Caco-2 (cell line): ENCODE data around the gene FGF12. TPM values are rescaled to one million over a fixed set of nuclear protein-coding genes. Genes with fewer than 3 reads are reported as not detected.

ENCODE experiments used
- BruUV-seq: library from RNA; stranded (reverse); fragments of 400-500 nt; replicated peaks from 2 replicates; lab custom pipeline; 2021; lab: Mats Ljungman, UMichigan
- CTCF ChIA-PET: fragments of 300-600 bp; sonication (Branson Sonifier 250); formaldehyde crosslinking; loops from one replicate; lab custom pipeline; 2022; ENCODE audit warnings: antibody characterized with exemption; lab: Charles Lee
- POLR2A ChIA-PET: fragments of 300-600 bp; sonication (Branson Sonifier 250); formaldehyde crosslinking; loops from one replicate; lab custom pipeline; 2022; ENCODE audit warnings: antibody characterized with exemption; lab: Charles Lee
- DNase-seq, 2 experiments: peaks; one replicate each; pipeline versions ENCODE4 v3.0.0 to v3.0.0-alpha.2; 2020 to 2022
- H3K27me3 ChIP-seq: replicated peaks from 2 replicates; pipeline ENCODE4 v1.6.0; 2011; ENCODE audit warnings: low read length; ENCODE audit not compliant: control insufficient read depth, insufficient read depth
- H3K36me3 ChIP-seq: 2 replicates; pipeline ENCODE4 v1.5.1; 2011; ENCODE audit warnings: low read length; ENCODE audit not compliant: control insufficient read depth, insufficient read depth
- H3K4me1 ChIP-seq: fragments of 250-450 bp; sonication (Bioruptor Pico); 2 replicates; pipeline ENCODE4 v1.5.1; 2020; ENCODE audit warnings: mild to moderate bottlenecking
- H3K4me3 ChIP-seq: 2 replicates; pipeline ENCODE4 v1.5.1; 2011; ENCODE audit warnings: low read depth, mild to moderate bottlenecking, control low read depth, low read length
- H3K9me3 ChIP-seq: fragments of 250-450 bp; sonication (Bioruptor Pico); 2 replicates; pipeline ENCODE4 v1.5.1; 2020; ENCODE audit warnings: mild to moderate bottlenecking, moderate library complexity
- H3K27ac Mint-ChIP-seq: one replicate; pipeline ENCODE4 v1.8.0; 2022; ENCODE audit warnings: mixed read lengths; ENCODE audit not compliant: unreplicated experiment
- H3K27me3 Mint-ChIP-seq: one replicate; pipeline ENCODE4 v1.8.0; 2022; ENCODE audit warnings: mixed read lengths; ENCODE audit not compliant: insufficient read depth, unreplicated experiment
- H3K36me3 Mint-ChIP-seq: one replicate; pipeline ENCODE4 v1.8.0; 2022; ENCODE audit warnings: mild to moderate bottlenecking, mixed read lengths; ENCODE audit not compliant: insufficient read depth, unreplicated experiment
- H3K4me1 Mint-ChIP-seq: one replicate; pipeline ENCODE4 v1.8.0; 2022; ENCODE audit warnings: low read depth, mixed read lengths; ENCODE audit not compliant: unreplicated experiment
- H3K4me3 Mint-ChIP-seq: one replicate; pipeline ENCODE4 v1.8.0; 2022; ENCODE audit warnings: mild to moderate bottlenecking, moderate library complexity, mixed read lengths; ENCODE audit not compliant: unreplicated experiment
- H3K9me3 Mint-ChIP-seq: one replicate; pipeline ENCODE4 v1.8.0; 2022; ENCODE audit warnings: mixed read lengths; ENCODE audit not compliant: unreplicated experiment
- intact Hi-C: fragments of 100-400 bp; cut with micrococcal nuclease; formaldehyde crosslinking; loops from one replicate; pipeline ENCODE4 v1.10.0; 2022; ENCODE audit not compliant: unreplicated experiment
- total RNA-seq: library from RNA; stranded (reverse); gene quantifications from 2 replicates; pipeline ENCODE4 v1.2.3, GENCODE V29; 2022
- TF ChIP-seq, protein P1 (sequence below), 2 experiments: fragments of 200-600 bp in 1 of 2; IDR thresholded peaks; 1 replicate in 1 of 2; 2 replicates in 1 of 2; pipeline versions ENCODE4 v1.5.1 to v1.8.0; 2011 to 2022; ENCODE audit warnings: antibody characterized with exemption in 1 of 2, control low read depth in 1 of 2, inconsistent platforms in 1 of 2, low read depth in 1 of 2, low read length in 1 of 2, mild to moderate bottlenecking in 1 of 2, moderate library complexity in 1 of 2; ENCODE audit not compliant: insufficient read depth in 1 of 2, severe bottlenecking in 1 of 2, unreplicated experiment in 1 of 2

The FGF12 gene
- total RNA-seq, 1 experiment from 2014 or later: 0.41 TPM

DNA sequence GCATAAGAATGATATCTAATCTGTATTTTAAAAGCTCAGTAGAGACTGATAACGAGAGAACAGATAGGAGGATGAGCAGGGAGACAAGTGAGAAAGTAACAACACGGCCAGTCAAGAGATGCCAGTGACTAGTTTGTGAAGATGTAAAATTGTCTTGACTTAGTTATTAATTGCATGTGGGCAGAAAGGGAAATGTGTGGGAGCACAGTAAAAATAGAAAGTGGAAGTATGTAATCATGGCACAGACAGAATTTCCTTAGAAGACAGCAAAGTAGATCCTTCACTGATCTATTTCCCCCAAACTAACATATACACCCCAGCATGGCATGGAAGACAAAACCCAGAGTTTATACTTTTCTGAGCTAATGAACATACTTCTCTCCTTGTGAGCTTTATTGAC is 344.5 kb downstream of the FGF12 start:
- Histone ChIP-seq H3K36me3 (no peaks in the 10 kb centered on the region), H3K27me3 (no peaks in the 10 kb centered on the region), H3K9me3 (no peaks in the 10 kb centered on the region), H3K4me1 (no peaks in the 10 kb centered on the region), H3K4me3 (no peak overlapping the region)
- Mint-ChIP-seq H3K4me3 (no peak overlapping the region), H3K9me3 (no peaks in the 10 kb centered on the region), H3K4me1 (no peaks in the 10 kb centered on the region), H3K27me3 (peaks cover 13% of the 10 kb centered on the region), H3K36me3 (no peaks in the 10 kb centered on the region), H3K27ac (no peak overlapping the region)
- ChIA-PET POLR2A (no interaction called here), CTCF (no interaction called here)
- TF ChIP-seq, protein P1, sequence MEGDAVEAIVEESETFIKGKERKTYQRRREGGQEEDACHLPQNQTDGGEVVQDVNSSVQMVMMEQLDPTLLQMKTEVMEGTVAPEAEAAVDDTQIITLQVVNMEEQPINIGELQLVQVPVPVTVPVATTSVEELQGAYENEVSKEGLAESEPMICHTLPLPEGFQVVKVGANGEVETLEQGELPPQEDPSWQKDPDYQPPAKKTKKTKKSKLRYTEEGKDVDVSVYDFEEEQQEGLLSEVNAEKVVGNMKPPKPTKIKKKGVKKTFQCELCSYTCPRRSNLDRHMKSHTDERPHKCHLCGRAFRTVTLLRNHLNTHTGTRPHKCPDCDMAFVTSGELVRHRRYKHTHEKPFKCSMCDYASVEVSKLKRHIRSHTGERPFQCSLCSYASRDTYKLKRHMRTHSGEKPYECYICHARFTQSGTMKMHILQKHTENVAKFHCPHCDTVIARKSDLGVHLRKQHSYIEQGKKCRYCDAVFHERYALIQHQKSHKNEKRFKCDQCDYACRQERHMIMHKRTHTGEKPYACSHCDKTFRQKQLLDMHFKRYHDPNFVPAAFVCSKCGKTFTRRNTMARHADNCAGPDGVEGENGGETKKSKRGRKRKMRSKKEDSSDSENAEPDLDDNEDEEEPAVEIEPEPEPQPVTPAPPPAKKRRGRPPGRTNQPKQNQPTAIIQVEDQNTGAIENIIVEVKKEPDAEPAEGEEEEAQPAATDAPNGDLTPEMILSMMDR (IDR thresholded peaks at IDR 0.05; ENCODE audit: insufficient read depth in 1 of 2, low read depth in 1 of 2, low read length in 1 of 2, severe bottlenecking in 1 of 2, unreplicated experiment in 1 of 2): no peak
- no peak for DNase-seq
- BruUV-seq: no TSS peak
- intact Hi-C loops: no loop called here

DNA sequence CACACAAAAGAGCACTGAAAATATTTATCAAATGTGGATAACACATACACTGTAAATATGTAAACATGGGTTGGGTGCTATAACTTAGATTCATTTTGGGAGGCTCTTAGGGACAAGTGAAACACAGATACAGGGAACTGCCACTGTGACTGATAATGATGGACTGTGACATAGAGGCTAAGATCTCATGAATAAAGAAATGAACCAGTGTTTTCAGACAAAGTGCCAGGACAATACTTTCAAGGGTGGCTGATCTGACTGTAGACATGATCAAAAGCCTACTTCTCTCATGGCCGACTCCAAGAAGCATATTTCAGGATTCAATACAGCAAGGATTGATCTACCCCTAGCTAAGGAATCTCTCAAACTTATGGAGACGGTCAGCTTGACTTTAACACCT is 353.8 kb downstream of the FGF12 start:
- H3K36me3 Mint-ChIP-seq: no peaks in the 10 kb centered on the region
- intact Hi-C loops: no loop called here
- H3K9me3 ChIP-seq: no peaks in the 10 kb centered on the region
- H3K9me3 Mint-ChIP-seq: no peaks in the 10 kb centered on the region
- no TSS peak for BruUV-seq
- H3K4me3 ChIP-seq: no peak overlapping the region
- ChIA-PET CTCF (no interaction called here), POLR2A (no interaction called here)
- H3K4me1 ChIP-seq: no peaks in the 10 kb centered on the region
- no peaks in the 10 kb centered on the region for H3K4me1 Mint-ChIP-seq
- DNase-seq: no peak
- peaks cover 9% of the 10 kb centered on the region for H3K27me3 Mint-ChIP-seq
- TF ChIP-seq, protein P1 (IDR thresholded peaks at IDR 0.05; ENCODE audit: insufficient read depth in 1 of 2, low read depth in 1 of 2, low read length in 1 of 2, severe bottlenecking in 1 of 2, unreplicated experiment in 1 of 2): no peak
- H3K27ac Mint-ChIP-seq: no peak overlapping the region
- H3K4me3 Mint-ChIP-seq: no peak overlapping the region
- no peaks in the 10 kb centered on the region for H3K36me3 ChIP-seq
- no peaks in the 10 kb centered on the region for H3K27me3 ChIP-seq

DNA sequence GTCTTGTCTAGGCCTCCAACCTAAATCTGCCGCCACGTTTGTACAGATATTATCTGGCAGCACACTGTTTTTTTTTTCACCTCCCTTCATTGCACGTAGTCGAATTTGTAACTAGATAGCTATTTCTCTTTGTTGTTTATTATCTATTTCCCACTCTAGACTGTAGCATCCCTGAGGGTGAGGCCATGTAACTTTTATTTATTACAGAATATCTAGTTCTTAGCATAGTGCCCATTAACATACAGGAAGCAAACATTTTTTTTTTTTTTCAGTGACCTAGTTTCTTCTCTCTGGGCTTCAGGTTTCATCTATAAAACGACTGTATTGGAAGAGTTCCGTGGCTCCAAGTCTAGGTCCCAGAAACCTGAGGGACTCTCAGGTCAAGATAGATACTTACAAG is 354.3 kb downstream of the FGF12 start:
- H3K4me3 Mint-ChIP-seq: no peak overlapping the region
- H3K9me3 Mint-ChIP-seq: no peaks in the 10 kb centered on the region
- intact Hi-C loops: no loop called here
- TF ChIP-seq, protein P1 (IDR thresholded peaks at IDR 0.05; ENCODE audit: insufficient read depth in 1 of 2, low read depth in 1 of 2, low read length in 1 of 2, severe bottlenecking in 1 of 2, unreplicated experiment in 1 of 2): no peak
- Histone ChIP-seq H3K36me3 (no peaks in the 10 kb centered on the region), H3K4me3 (no peak overlapping the region), H3K9me3 (no peaks in the 10 kb centered on the region), H3K27me3 (no peaks in the 10 kb centered on the region), H3K4me1 (no peaks in the 10 kb centered on the region)
- peaks cover 9% of the 10 kb centered on the region for H3K27me3 Mint-ChIP-seq
- no peak overlapping the region for H3K27ac Mint-ChIP-seq
- no peak for DNase-seq
- CTCF ChIA-PET: no interaction called here
- POLR2A ChIA-PET: no interaction called here
- no peaks in the 10 kb centered on the region for H3K36me3 Mint-ChIP-seq
- no TSS peak for BruUV-seq
- H3K4me1 Mint-ChIP-seq: no peaks in the 10 kb centered on the region
